H9 (cell line): ENCODE measurements around the gene TMEM135. TPM values are rescaled to one million over a fixed set of nuclear protein-coding genes. Genes with fewer than 3 reads are reported as not detected.

Experiments used
- DNase-seq: peaks from one replicate; pipeline ENCODE4 v3.0.0-alpha.2; 2017
- H2AFZ ChIP-seq: one replicate; pipeline ENCODE4 v1.6.1; 2013; ENCODE audit warnings: mild to moderate bottlenecking, low read length, control low read depth, moderate library complexity
- H2AK5ac ChIP-seq: 2 replicates; pipeline ENCODE4 v1.6.1; 2013; ENCODE audit warnings: low read length, control low read depth, mixed read lengths; ENCODE audit not compliant: insufficient read length
- H2BK120ac ChIP-seq: one replicate; pipeline ENCODE4 v1.6.1; 2013; ENCODE audit warnings: low read depth, mild to moderate bottlenecking, low read length, control low read depth, inconsistent platforms; ENCODE audit not compliant: poor library complexity, severe bottlenecking
- H2BK12ac ChIP-seq: 2 replicates; pipeline ENCODE4 v1.6.1; 2013; ENCODE audit warnings: low read length, control low read depth, mixed read lengths, low read depth; ENCODE audit not compliant: insufficient read length
- H2BK15ac ChIP-seq: 2 replicates; pipeline ENCODE4 v1.6.1; 2013; ENCODE audit warnings: low read depth, low read length, control low read depth
- H2BK20ac ChIP-seq: one replicate; pipeline ENCODE4 v1.6.1; 2013; ENCODE audit warnings: low read depth, mild to moderate bottlenecking, low read length, control low read depth, inconsistent platforms; ENCODE audit not compliant: poor library complexity, severe bottlenecking
- H2BK5ac ChIP-seq: 2 replicates; pipeline ENCODE4 v1.6.1; 2013; ENCODE audit warnings: low read length, control low read depth, mixed read lengths; ENCODE audit not compliant: insufficient read length
- H3K14ac ChIP-seq: 2 replicates; pipeline ENCODE4 v1.6.1; 2013; ENCODE audit warnings: low read length, control low read depth; ENCODE audit not compliant: insufficient read depth
- H3K18ac ChIP-seq: 2 replicates; pipeline ENCODE4 v1.6.1; 2013; ENCODE audit warnings: low read depth, mild to moderate bottlenecking, mixed read lengths, low read length, control low read depth; ENCODE audit not compliant: insufficient read length
- H3K23ac ChIP-seq: 2 replicates; pipeline ENCODE4 v1.6.1; 2013; ENCODE audit warnings: low read length, control low read depth, mixed read lengths, low read depth; ENCODE audit not compliant: insufficient read length
- H3K23me2 ChIP-seq: 2 replicates; pipeline ENCODE4 v1.6.1; 2013; ENCODE audit warnings: low read depth, mild to moderate bottlenecking, mixed read lengths, low read length, control low read depth; ENCODE audit not compliant: insufficient read length, poor library complexity, severe bottlenecking
- H3K27ac ChIP-seq: 2 replicates; pipeline ENCODE4 v1.5.1; 2013; ENCODE audit warnings: low read length, control low read depth, mixed read lengths, low read depth; ENCODE audit not compliant: insufficient read length
- H3K27me3 ChIP-seq: 2 replicates; pipeline ENCODE4 v1.6.1; 2013; ENCODE audit warnings: low read length, control low read depth, inconsistent platforms; ENCODE audit not compliant: insufficient read depth
- H3K4ac ChIP-seq: 2 replicates; pipeline ENCODE4 v1.6.1; 2013; ENCODE audit warnings: low read depth, mild to moderate bottlenecking, control low read depth, inconsistent platforms, low read length, moderate library complexity
- H3K4me1 ChIP-seq: 2 replicates; pipeline ENCODE4 v1.6.1; 2013; ENCODE audit warnings: low read length, control low read depth, inconsistent platforms; ENCODE audit not compliant: insufficient read depth
- H3K4me2 ChIP-seq: 2 replicates; pipeline ENCODE4 v1.6.1; 2013; ENCODE audit warnings: low read length, control low read depth, mixed read lengths; ENCODE audit not compliant: insufficient read length, insufficient read depth
- H3K56ac ChIP-seq: 2 replicates; pipeline ENCODE4 v1.6.1; 2013; ENCODE audit warnings: low read depth, mild to moderate bottlenecking, mixed read lengths, low read length, control low read depth; ENCODE audit not compliant: insufficient read length
- H3K79me1 ChIP-seq: 2 replicates; pipeline ENCODE4 v1.6.1; 2013; ENCODE audit warnings: low read depth, mild to moderate bottlenecking, moderate library complexity, low read length, control low read depth, inconsistent platforms; ENCODE audit not compliant: insufficient read depth, poor library complexity, severe bottlenecking
- H3K79me2 ChIP-seq: 2 replicates; pipeline ENCODE4 v1.6.1; 2013; ENCODE audit warnings: low read length, control low read depth, inconsistent platforms; ENCODE audit not compliant: insufficient read depth
- H3K9ac ChIP-seq: 2 replicates; pipeline ENCODE4 v1.6.1; 2013; ENCODE audit warnings: low read length, control low read depth, mixed read lengths; ENCODE audit not compliant: insufficient read length; ENCODE audit errors: extremely low read depth
- H3K9me3 ChIP-seq: one replicate; pipeline ENCODE4 v1.6.1; 2013; ENCODE audit warnings: low read depth, low read length, inconsistent platforms; ENCODE audit not compliant: control insufficient read depth
- H3T11ph ChIP-seq: one replicate; pipeline ENCODE4 v1.6.1; 2013; ENCODE audit warnings: mild to moderate bottlenecking, low read length, control low read depth, inconsistent platforms
- H4K20me1 ChIP-seq: one replicate; pipeline ENCODE4 v1.6.1; 2013; ENCODE audit not compliant: control insufficient read depth, insufficient read length, insufficient read depth
- H4K5ac ChIP-seq: 2 replicates; pipeline ENCODE4 v1.6.1; 2013; ENCODE audit warnings: low read depth, mild to moderate bottlenecking, mixed read lengths, low read length, control low read depth; ENCODE audit not compliant: insufficient read length
- H4K8ac ChIP-seq: replicated peaks from 2 replicates; pipeline ENCODE4 v1.6.1; 2013; ENCODE audit warnings: low read length, control low read depth, mixed read lengths, low read depth; ENCODE audit not compliant: insufficient read length
- H4K91ac ChIP-seq: 2 replicates; pipeline ENCODE4 v1.6.1; 2013; ENCODE audit warnings: low read depth, mild to moderate bottlenecking, moderate library complexity, mixed read lengths, low read length, control low read depth; ENCODE audit not compliant: insufficient read length
- H3K27ac Mint-ChIP-seq, 3 experiments: 2 replicates in 2 of 3; 3 replicates in 1 of 3; pipeline ENCODE4 v1.8.0; 2020 to 2021; ENCODE audit warnings: mixed read lengths in 3 of 3, mild to moderate bottlenecking in 1 of 3, moderate library complexity in 1 of 3
- H3K27me3 Mint-ChIP-seq: 2 replicates; pipeline ENCODE4 v1.8.0; 2021; ENCODE audit warnings: low read depth, mild to moderate bottlenecking, moderate library complexity, mixed read lengths
- H3K36me3 Mint-ChIP-seq, 3 experiments: 2 replicates in 2 of 3; 3 replicates in 1 of 3; pipeline ENCODE4 v1.8.0; 2020 to 2021; ENCODE audit warnings: low read depth in 3 of 3, mixed read lengths in 3 of 3; ENCODE audit not compliant: insufficient read depth in 1 of 3
- H3K4me1 Mint-ChIP-seq, 2 experiments: 2 replicates each; pipeline ENCODE4 v1.8.0; 2020; ENCODE audit warnings: mixed read lengths in 2 of 2
- H3K4me3 Mint-ChIP-seq, 2 experiments: 2 replicates in 1 of 2; 3 replicates in 1 of 2; pipeline ENCODE4 v1.8.0; 2020 to 2021; ENCODE audit warnings: mild to moderate bottlenecking in 2 of 2, mixed read lengths in 2 of 2, moderate library complexity in 1 of 2
- H3K9me3 Mint-ChIP-seq, 2 experiments: 2 replicates in 1 of 2; 3 replicates in 1 of 2; pipeline ENCODE4 v1.8.0; 2020; ENCODE audit warnings: mild to moderate bottlenecking in 2 of 2, mixed read lengths in 2 of 2, moderate library complexity in 1 of 2
- WGBS: extraction: QIAGEN DNeasy Blood & Tissue Kit; methylation state at CpG from one replicate; pipeline ENCODE4 v1.1.7; 2013; ENCODE audit warnings: missing lambda C conversion rate, low lambda C conversion rate, mixed read lengths; ENCODE audit not compliant: insufficient read length; ENCODE audit errors: extremely low coverage; 5-methylcytosine and 5-hydroxymethylcytosine counted together
- total RNA-seq: library from RNA; stranded (reverse); gene quantifications from 2 replicates; pipeline ENCODE4 v1.2.1, GENCODE V29; 2021
- TF ChIP-seq, protein P1 (sequence below): fragments of 200-600 bp; sonication (generic); conservative IDR thresholded peaks from 3 replicates; pipeline ENCODE4 v1.8.0; 2021; ENCODE audit warnings: antibody characterized with exemption, mild to moderate bottlenecking

The TMEM135 gene
- total RNA-seq, 1 experiment from 2014 or later: 25.2 TPM

DNA sequence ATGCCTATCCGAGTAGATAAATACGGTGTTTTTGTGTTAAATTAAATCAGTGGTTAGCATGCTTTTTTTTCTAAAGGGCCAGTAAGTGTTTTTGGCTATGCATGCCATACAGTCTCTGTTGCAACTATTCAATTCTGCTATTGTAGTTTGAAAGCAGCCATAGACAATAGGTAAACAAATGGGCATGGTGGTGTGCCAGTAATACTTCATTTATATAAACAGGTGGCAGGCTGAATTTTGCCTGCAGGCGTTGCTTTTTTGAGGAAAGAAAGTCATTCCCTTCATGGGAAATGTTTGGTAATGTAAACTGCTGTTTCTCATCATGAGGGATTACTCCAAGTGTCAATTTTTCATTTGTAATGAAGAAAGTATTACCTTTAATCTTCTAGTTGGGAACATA is 106.5 kb downstream of the TMEM135 start:
- Histone ChIP-seq H2BK120ac (no peak overlapping the region), H3K4ac (no peak overlapping the region), H2AK5ac (no peak overlapping the region), H2BK20ac (no peak overlapping the region), H3K23me2 (no peaks in the 10 kb centered on the region), H2BK12ac (no peak overlapping the region), H3K27me3 (no peaks in the 10 kb centered on the region), H4K8ac (no peak overlapping the region), H4K20me1 (no peaks in the 10 kb centered on the region), H3K9me3 (no peaks in the 10 kb centered on the region), H3K9ac (no peak overlapping the region), H2BK15ac (no peak overlapping the region), H3K18ac (no peak overlapping the region), H3K56ac (no peak overlapping the region), H4K91ac (no peak overlapping the region), H3K27ac (no peak overlapping the region), H3T11ph (no peak overlapping the region), H3K4me2 (no peak overlapping the region), H2AFZ (no peak overlapping the region), H4K5ac (no peak overlapping the region), H2BK5ac (no peak overlapping the region), H3K23ac (no peak overlapping the region), H3K14ac (no peak overlapping the region), H3K79me2 (no peaks in the 10 kb centered on the region), H3K79me1 (peaks cover 5% of the 10 kb centered on the region), H3K4me1 (no peaks in the 10 kb centered on the region; the same call in 1 of the 2 replicates)
- no peak overlapping the region for H3K4me3 Mint-ChIP-seq
- DNase-seq: no peak
- H3K4me1 Mint-ChIP-seq: peaks cover 14 to 18% of the 10 kb centered on the region in 2 experiments
- no CpG with 5 or more reads among the region's 3 CpGs for WGBS
- H3K36me3 Mint-ChIP-seq: peaks cover 4 to 10% (median 6%) of the 10 kb centered on the region in 3 experiments; a peak in 6 of 7 replicates
- TF ChIP-seq, protein P1, sequence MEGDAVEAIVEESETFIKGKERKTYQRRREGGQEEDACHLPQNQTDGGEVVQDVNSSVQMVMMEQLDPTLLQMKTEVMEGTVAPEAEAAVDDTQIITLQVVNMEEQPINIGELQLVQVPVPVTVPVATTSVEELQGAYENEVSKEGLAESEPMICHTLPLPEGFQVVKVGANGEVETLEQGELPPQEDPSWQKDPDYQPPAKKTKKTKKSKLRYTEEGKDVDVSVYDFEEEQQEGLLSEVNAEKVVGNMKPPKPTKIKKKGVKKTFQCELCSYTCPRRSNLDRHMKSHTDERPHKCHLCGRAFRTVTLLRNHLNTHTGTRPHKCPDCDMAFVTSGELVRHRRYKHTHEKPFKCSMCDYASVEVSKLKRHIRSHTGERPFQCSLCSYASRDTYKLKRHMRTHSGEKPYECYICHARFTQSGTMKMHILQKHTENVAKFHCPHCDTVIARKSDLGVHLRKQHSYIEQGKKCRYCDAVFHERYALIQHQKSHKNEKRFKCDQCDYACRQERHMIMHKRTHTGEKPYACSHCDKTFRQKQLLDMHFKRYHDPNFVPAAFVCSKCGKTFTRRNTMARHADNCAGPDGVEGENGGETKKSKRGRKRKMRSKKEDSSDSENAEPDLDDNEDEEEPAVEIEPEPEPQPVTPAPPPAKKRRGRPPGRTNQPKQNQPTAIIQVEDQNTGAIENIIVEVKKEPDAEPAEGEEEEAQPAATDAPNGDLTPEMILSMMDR: no peak
- no peak overlapping the region for H3K27ac Mint-ChIP-seq
- H3K27me3 Mint-ChIP-seq: no peaks in the 10 kb centered on the region
- peaks cover 4 to 8% of the 10 kb centered on the region in 2 experiments; a peak in 4 of 5 replicates for H3K9me3 Mint-ChIP-seq
